Measurements from ENCODE around the gene PPP1R3G.

- TF ChIP-seq POLR2A (IDR thresholded peaks at IDR 0.05; ENCODE audit: low read length) (no peak), GATA1 (IDR thresholded peaks at IDR 0.05; ENCODE audit: low read depth, low read length) (no peak)
Observed at GRCh38 chr6:5067305-5067704, 17.8 kb upstream of the PPP1R3G start.
